Spleen (tissue), 7 donors: ENCODE measurements around the gene IGSF9B.

Experiments used
- POLR2A ChIP-seq, 3 donors: fragments of 450-650 bp; IDR thresholded peaks; one replicate each; pipeline ENCODE4 v1.5.1; 2017; ENCODE audit warnings: antibody characterized with exemption in 3 of 3, mild to moderate bottlenecking in 1 of 3
- TF ChIP-seq, protein P1 (sequence below), 11 experiments: fragments of 200-600 bp in 7 of 11; fragments of 450-650 bp in 4 of 11; sonication (generic) in 4 of 11; IDR thresholded peaks in 8 of 11; conservative IDR thresholded peaks in 3 of 11; 1 replicate in 7 of 11; 2 replicates in 4 of 11; pipeline versions ENCODE4 v1.4.0 to v1.8.0; 2016 to 2021; ENCODE audit warnings: antibody characterized with exemption in 11 of 11, inconsistent platforms in 4 of 11, mild to moderate bottlenecking in 1 of 11
- donor health status: DM: no; HTN: no; CAD: no; lungs with moderate emphysema.
- donor health status: DM: no; HTN: no; CAD: no.
- donor health status: DM: no; HTN: no; CAD: no.

GRCh38 chr11:133910101-133910500 is 46.7 kb downstream of the IGSF9B start:
- TF ChIP-seq POLR2A (IDR thresholded peaks at IDR 0.05), result no peak
- TF ChIP-seq, protein P1, sequence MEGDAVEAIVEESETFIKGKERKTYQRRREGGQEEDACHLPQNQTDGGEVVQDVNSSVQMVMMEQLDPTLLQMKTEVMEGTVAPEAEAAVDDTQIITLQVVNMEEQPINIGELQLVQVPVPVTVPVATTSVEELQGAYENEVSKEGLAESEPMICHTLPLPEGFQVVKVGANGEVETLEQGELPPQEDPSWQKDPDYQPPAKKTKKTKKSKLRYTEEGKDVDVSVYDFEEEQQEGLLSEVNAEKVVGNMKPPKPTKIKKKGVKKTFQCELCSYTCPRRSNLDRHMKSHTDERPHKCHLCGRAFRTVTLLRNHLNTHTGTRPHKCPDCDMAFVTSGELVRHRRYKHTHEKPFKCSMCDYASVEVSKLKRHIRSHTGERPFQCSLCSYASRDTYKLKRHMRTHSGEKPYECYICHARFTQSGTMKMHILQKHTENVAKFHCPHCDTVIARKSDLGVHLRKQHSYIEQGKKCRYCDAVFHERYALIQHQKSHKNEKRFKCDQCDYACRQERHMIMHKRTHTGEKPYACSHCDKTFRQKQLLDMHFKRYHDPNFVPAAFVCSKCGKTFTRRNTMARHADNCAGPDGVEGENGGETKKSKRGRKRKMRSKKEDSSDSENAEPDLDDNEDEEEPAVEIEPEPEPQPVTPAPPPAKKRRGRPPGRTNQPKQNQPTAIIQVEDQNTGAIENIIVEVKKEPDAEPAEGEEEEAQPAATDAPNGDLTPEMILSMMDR (IDR thresholded peaks at IDR 0.05 in 8 of 11, conservative IDR thresholded peaks at IDR 0.05 in 3 of 11), result no peak
